ENCODE data around the gene MICB.
"Not testable (repeated sequence)": the region's sequence is repeated elsewhere in the genome, so short reads cannot be mapped to it uniquely, and the experiment has no call there.

The MICB gene

DNA sequence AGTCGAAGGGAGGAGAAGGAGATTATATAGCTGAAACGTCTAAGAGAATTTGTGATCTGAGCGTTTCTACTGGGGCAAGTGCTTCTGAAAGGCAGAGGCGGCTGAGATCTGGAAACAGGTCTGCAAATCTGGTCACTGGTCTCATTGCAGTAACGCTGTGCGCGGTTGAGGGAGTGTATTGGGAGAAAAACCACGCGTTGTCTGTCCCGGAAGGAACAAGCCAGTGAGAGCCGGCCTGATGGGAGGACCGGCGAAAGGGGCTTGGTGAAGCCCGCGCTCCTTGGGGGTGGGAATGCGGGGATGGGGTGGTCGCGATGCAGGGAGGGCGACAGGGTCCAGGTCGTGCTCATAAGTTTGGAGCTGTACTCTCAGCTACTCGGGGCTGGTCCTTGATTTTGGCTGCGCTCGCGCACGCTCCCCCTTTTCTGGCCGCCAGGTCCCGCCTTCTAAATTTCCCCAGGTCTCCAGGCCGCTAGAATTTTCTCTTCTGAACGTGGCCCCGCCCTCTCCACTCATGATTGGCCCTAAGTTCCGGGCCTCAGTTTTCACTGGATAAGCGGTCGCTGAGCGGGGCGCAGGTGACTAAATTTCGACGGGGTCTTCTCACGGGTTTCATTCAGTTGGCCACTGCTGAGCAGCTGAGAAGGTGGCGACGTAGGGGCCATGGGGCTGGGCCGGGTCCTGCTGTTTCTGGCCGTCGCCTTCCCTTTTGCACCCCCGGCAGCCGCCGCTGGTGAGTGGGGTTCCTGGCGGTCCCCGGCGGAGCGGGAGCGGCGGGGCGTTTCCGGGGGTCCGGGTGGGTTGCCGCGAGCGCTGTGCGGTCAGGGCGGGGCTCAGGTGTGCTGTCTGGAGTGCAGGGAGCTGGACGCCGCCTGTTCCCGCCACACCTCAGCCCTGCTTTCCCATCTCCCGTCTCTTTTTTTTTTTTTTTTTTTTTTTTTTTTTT lies at the start of gene MICB:
Gene MICB (plus strand): TSS at position 615 of the 946 bp plus-strand sequence. CDS start 49 bp downstream, at position 664.
- DNase-seq (ENCODE audit: low spot score), result peak; percentile 82

DNA sequence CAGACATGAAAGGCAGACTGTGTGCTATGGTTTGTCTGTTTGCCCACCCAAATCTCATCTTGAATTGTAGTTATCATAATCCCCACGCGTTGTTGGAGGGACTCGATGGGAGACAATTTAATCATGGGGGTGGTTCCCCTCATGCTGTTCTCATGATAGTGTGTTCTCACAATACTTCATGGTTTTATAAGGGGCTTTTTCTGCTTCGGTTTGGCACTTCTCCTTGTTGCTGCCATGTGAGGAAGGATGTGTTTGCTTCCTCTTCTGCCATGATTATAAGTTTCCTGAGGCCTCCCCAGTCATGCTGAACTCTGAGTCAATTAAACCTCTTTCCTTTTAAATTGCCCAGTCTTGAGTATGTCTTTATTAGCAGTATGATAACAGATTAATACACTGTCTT lies 47.2 kb upstream of the MICB start:
- DNase-seq (ENCODE audit: low spot score), result no peak

- DNase-seq (ENCODE audit: low spot score), result no peak
These were observed 45.1 kb upstream of the MICB start for GRCh38 chr6:31452859-31453258.

DNA sequence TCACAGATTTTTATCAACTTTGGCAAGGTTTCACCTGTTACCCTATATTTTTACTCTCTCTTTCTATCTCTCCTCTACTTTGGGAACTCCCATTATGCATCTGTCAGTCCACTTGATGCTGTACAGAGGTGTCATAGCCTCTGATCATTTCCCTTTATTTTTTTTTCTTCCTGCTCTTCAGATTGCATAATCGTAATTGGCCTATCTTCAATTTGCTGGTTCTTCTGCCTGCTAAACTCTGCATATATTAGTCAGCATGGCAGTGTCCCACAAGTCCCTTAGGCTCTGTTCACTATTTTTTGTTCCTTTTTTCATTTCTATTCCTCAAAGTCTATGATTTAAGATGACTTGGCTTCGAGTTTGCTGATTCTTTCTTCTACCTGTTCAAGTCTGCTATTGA lies 44.7 kb upstream of the MICB start:
- DNase-seq (ENCODE audit: low spot score), result no peak

DNA sequence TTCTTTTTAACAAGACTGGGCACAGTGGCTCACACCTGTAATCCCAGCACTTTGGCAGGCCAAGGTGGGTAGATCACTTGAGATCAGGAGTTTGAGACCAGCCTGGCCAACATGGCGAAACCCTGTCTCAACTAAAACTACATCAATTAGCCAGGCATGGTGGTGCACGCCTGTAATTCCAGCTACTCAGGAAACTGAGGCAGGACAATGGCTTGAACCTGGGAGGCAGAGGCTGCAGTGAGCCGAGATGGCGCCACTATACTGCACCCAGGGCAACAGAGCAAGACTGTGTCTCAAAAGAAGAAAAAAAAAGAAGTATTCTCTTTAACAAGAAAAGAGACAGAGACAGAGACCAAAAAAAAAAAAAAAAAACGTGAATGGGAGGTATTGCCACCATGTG lies 38.1 kb upstream of the MICB start:
- not testable (repeated sequence) for DNase-seq (ENCODE audit: low spot score)

DNA sequence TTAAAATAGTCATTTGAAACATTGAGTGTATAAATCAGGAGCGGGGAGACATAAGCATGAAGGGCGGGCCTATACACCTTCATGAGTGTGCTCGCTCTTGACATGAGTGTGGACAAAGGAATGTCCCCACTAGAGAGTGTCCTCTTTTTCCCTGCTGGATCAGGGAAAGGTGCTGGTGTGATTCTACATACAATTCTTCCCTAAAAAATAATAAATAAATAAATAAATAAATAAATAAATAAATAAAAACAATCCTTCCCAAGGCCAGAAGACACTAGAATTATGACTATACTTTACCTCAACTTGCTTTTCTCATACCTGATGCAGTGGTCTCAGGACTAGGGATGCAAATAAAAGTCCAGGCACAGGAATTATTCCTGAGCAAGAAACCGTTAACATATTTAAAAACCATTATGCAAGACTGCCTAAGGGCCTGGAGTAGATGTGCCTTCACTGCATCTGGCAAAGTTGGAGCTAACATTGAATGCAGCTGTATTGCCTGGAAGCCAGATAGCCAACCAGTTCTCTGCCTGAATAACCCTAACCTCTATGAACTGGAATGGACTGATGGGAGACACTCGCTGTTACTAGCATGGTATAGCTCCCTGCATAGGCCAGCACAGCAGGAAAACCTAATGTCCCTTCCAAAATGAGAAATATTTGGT lies 37.5 kb upstream of the MICB start:
- no peak for DNase-seq (ENCODE audit: low spot score)

- no peak for DNase-seq (ENCODE audit: low spot score)
These were observed 35.6 kb upstream of the MICB start for GRCh38 chr6:31462026-31462963.

DNA sequence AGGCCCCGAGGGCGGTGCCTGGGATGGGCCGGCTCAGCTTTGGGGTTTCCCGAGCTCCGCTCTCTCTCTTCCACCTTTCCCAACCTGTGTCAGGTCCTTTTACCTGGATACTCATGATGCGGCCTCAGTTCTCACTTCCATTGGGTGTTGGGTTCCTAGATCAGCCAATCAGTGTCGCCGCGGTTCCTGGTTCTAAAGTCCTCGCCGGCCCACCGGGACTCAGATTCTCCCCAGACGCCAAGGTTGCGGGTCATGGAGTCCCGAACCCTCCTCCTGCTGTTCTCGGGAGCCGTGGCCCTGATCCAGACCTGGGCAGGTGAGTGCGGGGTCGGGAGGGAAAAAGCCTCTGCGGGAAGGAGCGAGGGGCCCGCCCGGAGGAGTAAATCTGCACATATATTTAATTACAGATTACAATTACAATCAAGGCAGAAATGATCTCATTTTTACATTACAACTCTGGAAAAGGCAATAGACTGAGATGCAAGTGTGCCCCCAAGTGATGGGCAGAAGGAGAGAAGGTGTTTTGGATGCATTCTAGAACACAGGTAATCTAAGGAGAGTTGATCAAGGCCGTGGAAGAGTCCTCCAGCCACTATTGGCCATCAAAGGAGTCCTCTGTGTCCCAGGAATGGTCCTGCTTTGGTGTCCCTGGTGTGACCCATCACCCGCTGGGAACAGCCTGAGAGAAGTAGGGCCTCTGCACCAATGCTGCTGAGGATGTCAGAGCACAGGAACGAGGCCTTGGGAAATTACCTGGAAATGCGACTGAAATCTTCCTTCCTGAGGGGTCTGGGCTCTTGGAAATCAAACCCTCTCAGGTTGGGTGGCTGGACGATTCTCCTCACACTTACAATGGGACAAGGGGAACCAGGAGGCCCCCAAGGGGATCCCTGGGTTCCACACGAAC lies 34.7 kb upstream of the MICB start:
- peak; percentile 85 for DNase-seq (ENCODE audit: low spot score)

DNA sequence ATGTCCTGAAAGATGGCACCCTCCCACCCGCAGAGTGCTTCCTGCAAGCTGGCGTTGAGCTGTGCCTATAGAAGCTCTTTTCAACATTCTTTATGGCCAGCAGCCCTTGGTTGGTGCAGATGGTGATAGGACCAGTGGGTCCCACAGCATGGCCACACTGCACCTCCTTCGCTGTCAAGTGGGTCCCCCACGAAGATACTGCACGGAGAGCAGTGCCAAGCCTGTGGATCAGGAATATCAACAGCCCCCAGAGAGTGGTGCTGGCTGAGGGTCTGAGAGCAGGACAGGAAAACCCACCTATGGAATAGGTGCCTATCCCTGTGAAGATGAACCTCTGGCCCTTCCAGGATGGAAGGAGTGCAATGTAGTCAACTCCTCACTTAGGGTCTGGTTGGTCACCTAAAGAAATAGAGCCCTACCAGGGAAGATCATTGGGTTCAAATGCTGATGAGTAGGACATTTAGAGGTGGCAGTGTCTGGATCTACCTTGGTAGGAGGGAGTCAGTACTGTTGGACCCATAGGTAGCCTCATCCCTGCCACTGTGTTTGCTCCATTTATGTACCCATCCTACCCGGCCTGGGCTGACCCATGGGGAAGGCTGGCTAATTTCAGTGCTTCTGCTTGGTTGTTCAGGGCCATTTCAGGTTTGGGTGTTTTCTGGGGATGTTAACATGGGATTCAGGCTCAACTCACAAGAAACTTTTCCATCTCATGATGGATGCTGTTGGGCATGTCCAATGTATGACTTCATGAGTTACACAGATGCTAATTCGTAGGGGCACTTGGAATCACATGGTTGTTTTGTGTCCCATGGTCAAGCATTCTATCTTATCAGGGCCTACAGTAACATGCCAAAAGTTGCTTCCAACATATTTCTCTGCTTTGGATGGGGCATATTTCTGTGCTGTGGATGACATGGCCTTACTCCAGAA lies 33.4 kb upstream of the MICB start:
- no peak for DNase-seq (ENCODE audit: low spot score)

- DNase-seq (ENCODE audit: low spot score), result no peak
These were observed 32.8 kb upstream of the MICB start for GRCh38 chr6:31465185-31465536.

- no peak for DNase-seq (ENCODE audit: low spot score)
These were observed 32.2 kb upstream of the MICB start for GRCh38 chr6:31465718-31466117.

DNA sequence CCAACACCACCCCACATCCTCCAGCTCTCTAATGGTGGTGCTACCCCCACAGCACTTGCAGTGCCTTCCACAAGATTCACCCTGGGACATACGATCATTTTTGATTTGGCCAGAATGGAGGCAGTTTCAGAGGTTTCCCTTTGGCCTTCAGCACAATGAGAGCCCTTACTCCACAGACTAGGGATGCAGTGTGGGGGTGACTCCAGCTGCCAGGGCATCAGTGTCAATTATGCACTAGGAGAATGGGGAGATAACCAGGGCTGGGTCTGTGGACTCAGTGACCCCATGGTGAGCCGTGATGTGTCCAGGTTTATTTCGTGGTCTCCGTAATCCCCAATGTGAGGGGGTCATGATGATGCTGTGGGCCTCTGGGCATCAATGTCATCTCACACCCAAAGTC lies 31.5 kb upstream of the MICB start:
- no peak for DNase-seq (ENCODE audit: low spot score)

DNA sequence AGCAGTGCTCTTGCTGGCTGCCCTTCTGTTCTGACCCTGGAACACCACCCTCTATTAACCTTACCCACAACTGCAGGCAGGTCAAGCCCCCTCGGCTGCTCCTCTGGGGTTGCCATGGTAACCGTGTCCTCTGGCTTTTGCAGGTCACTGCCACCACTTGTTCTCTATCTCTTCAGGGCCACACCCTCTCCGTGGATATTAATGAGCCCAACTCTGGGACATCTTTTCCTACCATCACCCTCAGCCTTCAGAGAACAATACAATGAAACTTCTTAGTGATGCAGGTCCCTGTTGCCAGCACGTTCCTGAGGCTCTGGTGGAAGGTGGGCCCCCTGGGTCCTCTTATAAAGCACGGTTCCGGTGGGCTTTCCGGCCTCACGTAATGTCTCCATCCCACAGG lies 30.8 kb upstream of the MICB start:
- DNase-seq (ENCODE audit: low spot score), result no peak

DNA sequence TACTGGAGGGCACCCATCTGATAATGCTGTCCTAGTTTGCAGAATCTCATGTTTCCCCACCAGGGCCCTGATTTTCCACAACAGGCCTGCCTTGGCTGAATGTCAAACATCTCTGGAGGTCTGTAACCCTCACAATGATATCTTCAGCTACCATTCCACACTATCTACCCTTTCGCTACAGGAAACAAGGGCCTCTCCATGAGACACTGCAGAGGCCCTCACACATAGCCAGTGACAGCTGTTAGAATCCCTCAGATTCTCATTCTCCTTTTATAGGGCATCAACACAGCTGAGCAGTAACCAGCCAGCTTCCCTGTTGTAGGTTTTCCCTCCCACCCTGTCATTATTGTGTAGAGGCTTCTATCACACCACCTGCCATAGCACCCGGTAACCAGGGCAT lies 29.6 kb upstream of the MICB start:
- DNase-seq (ENCODE audit: low spot score), result no peak

DNA sequence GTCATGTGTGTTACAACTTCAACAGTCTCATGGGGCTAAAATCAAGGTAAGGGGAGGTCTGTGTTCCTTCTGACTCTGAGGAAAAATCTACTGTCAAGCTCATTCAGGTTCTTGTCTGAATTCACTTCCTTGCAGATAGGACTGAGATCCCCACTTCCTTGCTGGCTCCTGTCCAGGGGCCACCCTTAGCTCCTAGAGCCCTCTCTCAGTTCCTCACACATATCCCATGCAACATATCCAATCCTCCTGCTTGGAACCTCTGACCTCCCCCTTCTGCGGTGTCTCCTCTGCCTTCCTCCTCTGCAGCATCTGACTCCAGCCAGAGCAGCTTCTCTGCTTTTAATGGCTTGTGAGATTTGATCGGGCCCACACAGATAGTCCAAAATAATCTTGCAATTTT lies 27.1 kb upstream of the MICB start:
- no peak for DNase-seq (ENCODE audit: low spot score)

DNA sequence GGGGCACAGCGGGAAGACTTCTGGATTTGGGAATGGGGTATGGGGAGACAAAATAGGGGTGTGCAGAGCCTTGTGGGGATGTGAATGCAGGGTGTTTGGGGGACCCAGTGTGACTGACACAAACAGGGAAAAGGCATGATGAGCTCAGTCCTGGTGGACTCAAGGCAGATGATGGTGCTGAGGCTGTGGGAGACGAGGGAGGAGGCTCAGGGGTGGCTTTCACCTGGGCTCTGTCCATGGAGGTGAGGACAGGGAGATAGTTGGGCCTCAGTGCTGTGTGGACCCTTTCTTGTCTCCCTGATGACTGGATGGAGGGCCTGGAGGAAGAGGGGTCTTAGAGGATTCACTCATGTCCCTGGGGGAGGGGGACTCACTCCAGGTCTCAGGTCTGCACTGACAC lies 26.2 kb upstream of the MICB start:
- DNase-seq (ENCODE audit: low spot score), result no peak

DNA sequence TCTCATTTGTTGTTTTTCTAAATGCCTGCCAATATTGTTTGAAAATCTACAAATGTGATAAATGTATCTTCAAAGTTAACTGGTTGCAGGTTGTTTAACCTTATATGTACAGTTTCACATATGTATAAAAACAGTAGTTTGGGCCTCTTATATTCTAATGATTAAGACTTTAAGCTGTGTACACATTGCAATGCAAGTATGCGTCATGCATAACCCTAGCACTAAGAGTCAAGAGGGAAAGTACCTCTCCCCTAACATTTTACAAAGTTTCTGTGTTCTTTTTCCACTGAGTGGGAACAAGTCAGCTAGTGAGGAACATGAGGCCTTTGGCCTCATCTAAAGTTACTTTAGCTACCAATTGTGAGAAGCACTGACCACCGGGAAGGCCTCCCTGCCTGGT lies 25.7 kb upstream of the MICB start:
- DNase-seq (ENCODE audit: low spot score), result no peak

GRCh38 chr6:31473244-31473643 lies 24.7 kb upstream of the MICB start:
- peak; percentile 1 for DNase-seq (ENCODE audit: low spot score)

- DNase-seq (ENCODE audit: low spot score), result peak; percentile 26
These were observed 23.9 kb upstream of the MICB start for GRCh38 chr6:31473780-31474761.
